ENCODE measurements around the gene TUBB4A.
A peak's percentile ranks its signal among the peaks of the same experiment; 100 is the strongest.

Gene TUBB4A

GRCh38 chr19:6531163-6531955, 29.2 kb upstream of the TUBB4A start:
- no peak for DNase-seq
- TF ChIP-seq POLR2A (IDR thresholded peaks at IDR 0.05; ENCODE audit: low read length) (peak; percentile 82), GATA1 (IDR thresholded peaks at IDR 0.05; ENCODE audit: low read depth, low read length) (no peak)

GRCh38 chr19:6530386-6531162, 28.5 kb upstream of the TUBB4A start, which contains the start of gene TNFSF9:
Gene TNFSF9 (plus strand): TSS chr19:6531026. CDS start chr19:6531037, 11 bp downstream.
- peak; percentile 88 to 93 for DNase-seq
- TF ChIP-seq GATA1 (IDR thresholded peaks at IDR 0.05; ENCODE audit: low read depth, low read length) (no peak), POLR2A (IDR thresholded peaks at IDR 0.05; ENCODE audit: low read length) (peak; percentile 96)

GRCh38 chr19:6529937-6530385, 27.9 kb upstream of the TUBB4A start:
- no peak for DNase-seq

GRCh38 chr19:6529351-6529750, 27.2 kb upstream of the TUBB4A start:
- DNase-seq, result no peak
- TF ChIP-seq POLR2A (IDR thresholded peaks at IDR 0.05; ENCODE audit: low read length), result no peak
- no peak for TF ChIP-seq GATA1 (IDR thresholded peaks at IDR 0.05; ENCODE audit: low read depth, low read length)

More at GRCh38 chr19:6529937-6530385, 27.9 kb upstream of the TUBB4A start:
- no peak for TF ChIP-seq POLR2A (IDR thresholded peaks at IDR 0.05; ENCODE audit: low read length)
- no peak for TF ChIP-seq GATA1 (IDR thresholded peaks at IDR 0.05; ENCODE audit: low read depth, low read length)

GRCh38 chr19:6528544-6529121, 26.5 kb upstream of the TUBB4A start:
- TF ChIP-seq GATA1 (IDR thresholded peaks at IDR 0.05; ENCODE audit: low read depth, low read length) (no peak), POLR2A (IDR thresholded peaks at IDR 0.05; ENCODE audit: low read length) (no peak)
- DNase-seq, result no peak

- no peak for DNase-seq
- TF ChIP-seq GATA1 (IDR thresholded peaks at IDR 0.05; ENCODE audit: low read depth, low read length), result no peak
- no peak for TF ChIP-seq POLR2A (IDR thresholded peaks at IDR 0.05; ENCODE audit: low read length)
These were observed 25.9 kb upstream of the TUBB4A start for GRCh38 chr19:6527893-6528543.

GRCh38 chr19:6524311-6524710, 22.2 kb upstream of the TUBB4A start:
- TF ChIP-seq POLR2A (IDR thresholded peaks at IDR 0.05; ENCODE audit: low read length) (no peak), GATA1 (IDR thresholded peaks at IDR 0.05; ENCODE audit: low read depth, low read length) (no peak)
- DNase-seq, result no peak

GRCh38 chr19:6522712-6523111, 20.6 kb upstream of the TUBB4A start:
- no peak for DNase-seq
- TF ChIP-seq POLR2A (IDR thresholded peaks at IDR 0.05; ENCODE audit: low read length) (no peak), GATA1 (IDR thresholded peaks at IDR 0.05; ENCODE audit: low read depth, low read length) (no peak)

- TF ChIP-seq POLR2A (IDR thresholded peaks at IDR 0.05; ENCODE audit: low read length), result no peak
- TF ChIP-seq GATA1 (IDR thresholded peaks at IDR 0.05; ENCODE audit: low read depth, low read length), result no peak
- no peak for DNase-seq
These were observed 19.9 kb upstream of the TUBB4A start for GRCh38 chr19:6521718-6522646.

GRCh38 chr19:6519289-6519688, 17.2 kb upstream of the TUBB4A start:
- TF ChIP-seq GATA1 (IDR thresholded peaks at IDR 0.05; ENCODE audit: low read depth, low read length) (no peak), POLR2A (IDR thresholded peaks at IDR 0.05; ENCODE audit: low read length) (no peak)
- DNase-seq, result no peak

- TF ChIP-seq GATA1 (IDR thresholded peaks at IDR 0.05; ENCODE audit: low read depth, low read length) (no peak), POLR2A (IDR thresholded peaks at IDR 0.05; ENCODE audit: low read length) (no peak)
- no peak for DNase-seq
These were observed 16.2 kb upstream of the TUBB4A start for GRCh38 chr19:6518145-6518911.
